IMR-90 (cell line): ENCODE results near the gene PXK. TPM values are rescaled to one million over a fixed set of nuclear protein-coding genes. Genes with fewer than 3 reads are reported as not detected.

Experiments used
- ATAC-seq: fragments of 200-7000 bp; cut with Tn5 transposase; 2 replicates; pipeline ENCODE4 v1.9.1; 2020; ENCODE audit warnings: low read depth, mild to moderate bottlenecking, moderate library complexity
- BruUV-seq: library from RNA; stranded (reverse); fragments of 400-500 nt; replicated peaks from 2 replicates; lab custom pipeline; 2021; lab: Mats Ljungman, UMichigan
- CTCF ChIA-PET: fragments of 300-600 bp; formaldehyde crosslinking; extraction: SDS; loops from one replicate; lab custom pipeline; 2021; ENCODE audit warnings: antibody characterized with exemption; lab: Yijun Ruan, JAX
- POLR2A ChIA-PET: fragments of 300-600 bp; sonication (Branson Sonifier 250); formaldehyde crosslinking; loops from one replicate; lab custom pipeline; 2022; ENCODE audit warnings: antibody characterized with exemption; ENCODE audit not compliant: unreplicated experiment; lab: Charles Lee
- DNase-seq: peaks from one replicate; pipeline ENCODE4 v3.0.0; 2013
- H2AFZ ChIP-seq: replicated peaks from 2 replicates; pipeline ENCODE3; 2013; ENCODE audit warnings: low read length, mild to moderate bottlenecking; ENCODE audit not compliant: poor library complexity
- H2AK5ac ChIP-seq: 2 replicates; pipeline ENCODE4 v1.6.1; 2013; ENCODE audit warnings: low read depth, low read length, inconsistent platforms
- H2AK9ac ChIP-seq: replicated peaks from 2 replicates; pipeline ENCODE3; 2013; ENCODE audit warnings: mild to moderate bottlenecking, low read depth, low read length, moderate library complexity; ENCODE audit not compliant: poor library complexity
- H2BK120ac ChIP-seq: 2 replicates; pipeline ENCODE4 v1.6.1; 2013; ENCODE audit warnings: low read depth, low read length, inconsistent platforms
- H2BK15ac ChIP-seq: 3 replicates; pipeline ENCODE4 v1.6.1; 2013; ENCODE audit warnings: low read depth, low read length, inconsistent platforms
- H2BK20ac ChIP-seq: 2 replicates; pipeline ENCODE4 v1.6.1; 2013; ENCODE audit warnings: low read depth, mild to moderate bottlenecking, inconsistent platforms, low read length, moderate library complexity
- H2BK5ac ChIP-seq: 2 replicates; pipeline ENCODE4 v1.6.1; 2013; ENCODE audit warnings: mild to moderate bottlenecking, low read depth, low read length, inconsistent platforms; ENCODE audit not compliant: poor library complexity, severe bottlenecking
- H3K14ac ChIP-seq: replicated peaks from 2 replicates; pipeline ENCODE4 v1.6.1; 2013; ENCODE audit warnings: low read depth, low read length, inconsistent platforms
- H3K18ac ChIP-seq: 2 replicates; pipeline ENCODE4 v1.6.1; 2013; ENCODE audit warnings: low read depth, low read length, control low read depth
- H3K23ac ChIP-seq: 2 replicates; pipeline ENCODE4 v1.6.1; 2013; ENCODE audit warnings: low read depth, low read length, inconsistent platforms
- H3K27ac ChIP-seq: 2 replicates; pipeline ENCODE4 v1.5.1; 2013; ENCODE audit warnings: mild to moderate bottlenecking, control low read depth, low read length; ENCODE audit not compliant: insufficient read depth
- H3K27me3 ChIP-seq: 2 replicates; pipeline ENCODE4 v1.6.1; 2013; ENCODE audit warnings: low read length; ENCODE audit not compliant: control insufficient read depth, insufficient read depth
- H3K36me3 ChIP-seq: 2 replicates; pipeline ENCODE4 v1.6.1; 2013; ENCODE audit warnings: low read length, mixed read lengths; ENCODE audit not compliant: control insufficient read depth, insufficient read depth
- H3K4ac ChIP-seq: 2 replicates; pipeline ENCODE4 v1.6.1; 2013; ENCODE audit warnings: low read depth, low read length, inconsistent platforms
- H3K4me1 ChIP-seq: 2 replicates; pipeline ENCODE4 v1.6.1; 2013; ENCODE audit warnings: low read length, mixed read lengths; ENCODE audit not compliant: control insufficient read depth, insufficient read depth
- H3K4me2 ChIP-seq: 2 replicates; pipeline ENCODE4 v1.6.1; 2013; ENCODE audit warnings: low read depth, mild to moderate bottlenecking, control low read depth, low read length, moderate library complexity
- H3K4me3 ChIP-seq: 2 replicates; pipeline ENCODE4 v1.5.1; 2013; ENCODE audit warnings: low read depth, mild to moderate bottlenecking, control low read depth, low read length, moderate library complexity; ENCODE audit not compliant: insufficient read depth
- H3K56ac ChIP-seq: 2 replicates; pipeline ENCODE4 v1.6.1; 2013; ENCODE audit warnings: low read length, inconsistent platforms; ENCODE audit not compliant: insufficient read depth; ENCODE audit errors: extremely low read depth
- H3K79me1 ChIP-seq, 2 experiments: 2 replicates each; pipeline ENCODE4 v1.6.1; 2013; ENCODE audit warnings: low read length in 2 of 2, inconsistent platforms in 1 of 2, low read depth in 1 of 2
- H3K9ac ChIP-seq: 2 replicates; pipeline ENCODE4 v1.6.1; 2013; ENCODE audit warnings: low read depth, low read length, control low read depth
- H3K9me1 ChIP-seq: 2 replicates; pipeline ENCODE4 v1.6.1; 2013; ENCODE audit warnings: low read length, inconsistent platforms; ENCODE audit not compliant: insufficient read depth
- H3K9me3 ChIP-seq: 2 replicates; pipeline ENCODE4 v1.6.1; 2013; ENCODE audit warnings: low read length; ENCODE audit not compliant: control insufficient read depth, insufficient read depth
- H4K20me1 ChIP-seq: 2 replicates; pipeline ENCODE4 v1.6.1; 2013; ENCODE audit warnings: low read length, inconsistent platforms; ENCODE audit not compliant: insufficient read depth
- H4K5ac ChIP-seq: 2 replicates; pipeline ENCODE4 v1.6.1; 2013; ENCODE audit warnings: mild to moderate bottlenecking, low read depth, low read length, control low read depth
- H4K8ac ChIP-seq, 2 experiments: 2 replicates each; pipeline ENCODE4 v1.6.1; 2013; ENCODE audit warnings: low read depth in 2 of 2, low read length in 2 of 2, control low read depth in 1 of 2, inconsistent platforms in 1 of 2
- H4K91ac ChIP-seq: 2 replicates; pipeline ENCODE4 v1.6.1; 2013; ENCODE audit warnings: low read depth, low read length, inconsistent platforms; ENCODE audit not compliant: insufficient read depth
- NFE2L2 ChIP-seq: fragments of 150-350 bp; IDR thresholded peaks from 2 replicates; pipeline ENCODE4 v1.6.1; 2016; ENCODE audit warnings: low read depth, mild to moderate bottlenecking, low read length
- RFX5 ChIP-seq: IDR thresholded peaks from 2 replicates; pipeline ENCODE4 v1.8.0; 2012; ENCODE audit warnings: low read depth, mild to moderate bottlenecking, low read length, moderate library complexity
- WGBS, 2 experiments: methylation state at CpG; one replicate each; pipeline versions ENCODE4 v1.1.5 to v1.1.7; 2013; ENCODE audit warnings: missing lambda C conversion rate in 2 of 2; ENCODE audit not compliant: insufficient read length in 1 of 2; ENCODE audit errors: extremely low coverage in 2 of 2; 5-methylcytosine and 5-hydroxymethylcytosine counted together
- dilution Hi-C: fragments of 300-500 bp; cut with HindIII; formaldehyde crosslinking; loops from one replicate; pipeline ENCODE4 v1.14.3; 2018; ENCODE audit warnings: low sequenced_read_pairs; ENCODE audit not compliant: unreplicated experiment
- in situ Hi-C: fragments of 300-500 bp; cut with MboI; formaldehyde crosslinking; loops from 3 replicates; pipeline ENCODE4 v1.14.3; 2019; ENCODE audit warnings: low sequenced_read_pairs, inconsistent platforms, mixed read lengths
- intact Hi-C: fragments of 100-400 bp; cut with micrococcal nuclease; formaldehyde crosslinking; loops from 2 replicates; pipeline ENCODE4 v1.10.0; 2022
- polyA plus RNA-seq, 3 experiments: library from polyadenylated mRNA; depleted of rRNA; stranded (reverse); fragments of >200 nt; gene quantifications; 2 replicates each; pipeline ENCODE4 v1.2.3, GENCODE V29; 2012; ENCODE audit warnings: low replicate concordance in 1 of 3
- total RNA-seq: library from RNA; depleted of rRNA; stranded (reverse); fragments of >200 nt; gene quantifications from 2 replicates; pipeline ENCODE4 v1.2.3, GENCODE V29; 2012
- TF ChIP-seq, protein P1 (sequence below): fragments of 150-350 bp; IDR thresholded peaks from 2 replicates; pipeline ENCODE4 v1.6.1; 2017; ENCODE audit warnings: mild to moderate bottlenecking, antibody characterized with exemption, low read length, low read depth

The PXK gene
- total and polyA plus RNA-seq, 2 of the 4 experiments (the other 2 are of a cell fraction), result 14.3 to 17.7 TPM

DNA sequence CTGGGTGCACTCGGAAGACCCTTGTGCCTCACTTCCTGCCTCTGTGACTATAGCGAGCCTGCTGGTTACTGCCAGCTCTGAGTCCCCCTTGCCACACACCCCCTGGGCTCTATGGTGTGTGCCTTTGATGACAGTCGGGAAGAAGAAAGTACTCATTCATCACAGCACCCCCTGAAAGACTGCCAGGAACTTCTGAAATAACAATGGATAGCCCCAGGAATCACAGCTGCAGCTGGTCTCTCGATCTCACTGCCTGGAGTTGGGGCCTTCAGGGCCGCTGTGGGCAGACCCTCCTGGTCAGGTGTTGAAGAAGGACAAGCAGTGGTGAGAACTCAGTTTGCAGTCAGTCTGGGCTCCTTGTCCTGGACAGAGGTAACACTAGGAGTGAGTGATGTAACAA, 36.4 kb upstream of the PXK start:
- Histone ChIP-seq H2BK15ac (no peak overlapping the region), H3K18ac (no peak overlapping the region), H3K4me3 (no peak overlapping the region), H3K27ac (no peak overlapping the region), H2BK5ac (no peak overlapping the region), H3K9me1 (no peaks in the 10 kb centered on the region; the same call in 1 of the 2 replicates), H3K4me1 (no peaks in the 10 kb centered on the region), H4K5ac (no peak overlapping the region), H4K91ac (no peak overlapping the region), H3K9ac (no peak overlapping the region), H2AK9ac (no peak overlapping the region), H3K9me3 (peaks cover 4% of the 10 kb centered on the region), H2BK20ac (no peak overlapping the region), H3K27me3 (peaks cover 11% of the 10 kb centered on the region; the same call in 1 of the 2 replicates), H2BK120ac (no peak overlapping the region), H3K56ac (no peak overlapping the region), H3K4ac (no peak overlapping the region), H4K20me1 (no peaks in the 10 kb centered on the region), H3K14ac (no peak overlapping the region), H3K4me2 (no peak overlapping the region), H3K23ac (no peak overlapping the region), H2AK5ac (no peak overlapping the region), H3K79me1 (no peaks in the 10 kb centered on the region), H4K8ac (no peak overlapping the region), H3K36me3 (peaks cover 3% of the 10 kb centered on the region; the same call in 1 of the 2 replicates), H2AFZ (no peak overlapping the region)
- ChIA-PET CTCF (interaction anchor here (0.5 kb wide), 1 partner anchor 267 kb away, joined by 3 read pairs; no protein-coding TSS in a partner anchor), POLR2A (no interaction called here)
- dilution Hi-C loops (no loop called here), in situ Hi-C loops (no loop called here), intact Hi-C loops (loop anchor here (5.0 kb wide), 1 partner anchor 429 kb away; no protein-coding TSS in a partner anchor)
- DNase-seq, result no peak
- BruUV-seq, result no TSS peak
- no peak for ATAC-seq
- whole genome bisulfite sequencing, 2 experiments, result no CpG with 5 or more reads among the region's 5 CpGs
- no peak for TF ChIP-seq NFE2L2
- TF ChIP-seq, protein P1, sequence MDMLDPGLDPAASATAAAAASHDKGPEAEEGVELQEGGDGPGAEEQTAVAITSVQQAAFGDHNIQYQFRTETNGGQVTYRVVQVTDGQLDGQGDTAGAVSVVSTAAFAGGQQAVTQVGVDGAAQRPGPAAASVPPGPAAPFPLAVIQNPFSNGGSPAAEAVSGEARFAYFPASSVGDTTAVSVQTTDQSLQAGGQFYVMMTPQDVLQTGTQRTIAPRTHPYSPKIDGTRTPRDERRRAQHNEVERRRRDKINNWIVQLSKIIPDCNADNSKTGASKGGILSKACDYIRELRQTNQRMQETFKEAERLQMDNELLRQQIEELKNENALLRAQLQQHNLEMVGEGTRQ, result no peak
- no peak for TF ChIP-seq RFX5
